GM06990 (cell line): ENCODE results near the gene WDR62.

Experiments used
- DNase-seq: peaks from one replicate; pipeline ENCODE4 v3.0.0-alpha.2; 2011; ENCODE audit not compliant: insufficient read length; ENCODE audit errors: extremely low read depth
- H3K27me3 ChIP-seq: replicated peaks from 2 replicates; pipeline ENCODE4 v1.6.0; 2011; ENCODE audit warnings: low read length; ENCODE audit not compliant: control insufficient read depth, insufficient read depth
- H3K36me3 ChIP-seq: 2 replicates; pipeline ENCODE4 v1.5.1; 2011; ENCODE audit warnings: low read length; ENCODE audit not compliant: control insufficient read depth, insufficient read depth
- H3K4me3 ChIP-seq: replicated peaks from 2 replicates; pipeline ENCODE4 v1.5.1; 2011; ENCODE audit warnings: low read depth, mild to moderate bottlenecking, control low read depth, low read length
- CTCF ChIP-seq: IDR thresholded peaks from 2 replicates; pipeline ENCODE4 v1.5.1; 2011; ENCODE audit warnings: low read length, control low read depth, mild to moderate bottlenecking, inconsistent platforms; ENCODE audit not compliant: insufficient read depth, poor library complexity, severe bottlenecking

WDR62 gene

GRCh38 chr19:36115453-36116343 is 61.0 kb downstream of the WDR62 start, which contains the start of gene TBCB:
TSS of gene TBCB (plus strand) at chr19:36115468. CDS start at chr19:36115561, 93 bp downstream.
- peaks cover 16% of the 10 kb centered on the region for H3K36me3 ChIP-seq
- no peaks in the 10 kb centered on the region for H3K27me3 ChIP-seq
- no peak for TF ChIP-seq CTCF
- DNase-seq = no peak
- peak within 1 kb of the TSS; percentile 98 for H3K4me3 ChIP-seq

GRCh38 chr19:36116344-36116637 is 61.6 kb downstream of the WDR62 start:
- Histone ChIP-seq H3K27me3 (no peaks in the 10 kb centered on the region), H3K4me3 (peak overlapping the region; percentile 98), H3K36me3 (peaks cover 17% of the 10 kb centered on the region)
- TF ChIP-seq CTCF = no peak
- DNase-seq = no peak

DNA sequence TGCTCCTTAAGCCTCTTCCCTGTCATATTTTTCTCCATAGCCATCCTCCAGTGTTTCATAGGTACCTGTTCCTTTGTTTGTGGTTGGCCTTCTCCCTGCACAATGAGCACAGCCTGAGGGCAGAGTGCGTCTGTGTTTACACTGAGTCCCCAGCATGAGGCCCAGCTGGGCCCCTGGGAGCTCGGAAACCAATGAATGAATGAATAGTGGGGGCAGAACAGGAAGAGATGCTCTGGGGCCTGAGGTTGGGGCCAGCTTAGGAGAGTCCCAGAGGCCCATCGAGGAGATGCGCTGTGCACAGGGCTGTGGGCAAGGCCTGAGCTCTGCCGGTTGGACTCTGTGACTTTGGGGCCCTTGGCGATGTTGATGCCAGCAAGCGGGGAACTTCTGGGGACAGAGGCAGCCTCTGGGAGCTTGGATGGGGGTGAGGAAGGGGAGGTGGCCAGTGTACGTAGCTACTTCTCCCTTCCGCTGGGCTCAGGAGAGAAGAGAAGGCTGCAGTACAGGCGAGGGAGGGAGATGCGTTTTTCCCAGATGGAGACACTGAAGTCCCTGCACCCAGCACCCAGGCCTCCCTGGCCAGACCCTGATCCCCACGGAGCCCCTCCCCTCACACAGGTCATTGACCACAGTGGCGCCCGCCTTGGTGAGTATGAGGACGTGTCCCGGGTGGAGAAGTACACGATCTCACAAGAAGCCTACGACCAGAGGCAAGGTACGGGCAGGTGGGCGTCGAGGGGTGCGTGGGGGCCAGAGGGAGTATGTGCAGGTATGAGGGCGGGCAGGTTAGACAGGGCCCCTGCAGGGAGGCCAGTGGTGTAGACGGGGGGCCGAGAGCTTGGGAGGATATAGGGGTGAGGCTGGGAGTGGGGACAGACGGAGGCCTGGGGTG is 65.6 kb downstream of the WDR62 start:
- Histone ChIP-seq H3K27me3 (no peaks in the 10 kb centered on the region), H3K36me3 (peaks cover 15% of the 10 kb centered on the region), H3K4me3 (no peak overlapping the region)
- DNase-seq = no peak
- TF ChIP-seq CTCF = no peak

- peaks cover 17% of the 10 kb centered on the region for H3K36me3 ChIP-seq
- no peak for TF ChIP-seq CTCF
- no peak overlapping the region for H3K4me3 ChIP-seq
- H3K27me3 ChIP-seq = no peaks in the 10 kb centered on the region
- DNase-seq = no peak
These were observed 66.3 kb downstream of the WDR62 start for GRCh38 chr19:36120984-36121358.

GRCh38 chr19:36121486-36122124 is 66.9 kb downstream of the WDR62 start:
- H3K36me3 ChIP-seq = peaks cover 17% of the 10 kb centered on the region
- DNase-seq = no peak
- no peak for TF ChIP-seq CTCF
- H3K27me3 ChIP-seq = no peaks in the 10 kb centered on the region
- no peak overlapping the region for H3K4me3 ChIP-seq
